ENCODE measurements around the gene GC. TPM values are rescaled to one million over a fixed set of nuclear protein-coding genes. Genes with fewer than 3 reads are reported as not detected.

The GC gene
- total RNA-seq, 5 donors from 2014 or later (not counting 1 experiment from before 2014, with no cell fraction given) = 1.4 to 2.0 (median 1.4) TPM; not detected in 2

GRCh38 chr4:71694961-71695360, 88.9 kb downstream of the GC start:
- H3K27me3 ChIP-seq (replicated peaks in 1 of 2; ENCODE audit: control insufficient read depth in 2 of 2, extremely low read depth in 1 of 2, insufficient read depth in 2 of 2, low read length in 1 of 2) = no peaks in the 10 kb centered on the region
- H3K4me3 ChIP-seq (ENCODE audit: control insufficient read depth in 1 of 2, extremely low read depth in 1 of 2, low read length in 1 of 2) = no peak overlapping the region
- no peaks in the 10 kb centered on the region for H3K4me1 ChIP-seq (ENCODE audit: control insufficient read depth in 1 of 2, extremely low read depth in 1 of 2, insufficient read depth in 2 of 2, low read length in 2 of 2)
- WGBS (ENCODE audit: insufficient coverage) = no CpG with 5 or more reads among the region's 5 CpGs
- no peak overlapping the region for H3K27ac Mint-ChIP-seq
- no peak overlapping the region for H3K27ac ChIP-seq (ENCODE audit: low read length)
- no peak overlapping the region for H3K4me3 Mint-ChIP-seq
- H3K4me1 Mint-ChIP-seq = no peaks in the 10 kb centered on the region
- no peaks in the 10 kb centered on the region for H3K9me3 ChIP-seq
- no peaks in the 10 kb centered on the region for H3K36me3 Mint-ChIP-seq
- ChIA-PET CTCF (interaction anchor here in 1 of 2 donors (1.6 kb wide), 1 partner anchor 17 kb away, joined by 3 read pairs; no protein-coding TSS in a partner anchor), POLR2A (no interaction called here)
- no peaks in the 10 kb centered on the region for H3K9me3 Mint-ChIP-seq
- DNase-seq = no peak
- no peaks in the 10 kb centered on the region for H3K36me3 ChIP-seq (ENCODE audit: control insufficient read depth in 2 of 2, extremely low read depth in 1 of 2, insufficient read depth in 1 of 2, low read length in 1 of 2)
- H3K27me3 Mint-ChIP-seq = peaks cover 6 to 8% of the 10 kb centered on the region in 2 donors
- no peak for ATAC-seq (replicated peaks in 1 of 4)

- H3K9me3 ChIP-seq = no peaks in the 10 kb centered on the region
- no peak overlapping the region for H3K27ac ChIP-seq (ENCODE audit: low read length)
- Mint-ChIP-seq H3K4me1 (no peaks in the 10 kb centered on the region), H3K27ac (no peak overlapping the region), H3K4me3 (no peak overlapping the region), H3K36me3 (no peaks in the 10 kb centered on the region), H3K9me3 (no peaks in the 10 kb centered on the region), H3K27me3 (peaks cover 17 to 20% of the 10 kb centered on the region in 2 donors)
- no peaks in the 10 kb centered on the region for H3K36me3 ChIP-seq (ENCODE audit: control insufficient read depth in 2 of 2, extremely low read depth in 1 of 2, insufficient read depth in 1 of 2, low read length in 1 of 2)
- ATAC-seq (replicated peaks in 1 of 4) (no peak), DNase-seq (no peak)
- WGBS (ENCODE audit: insufficient coverage) = no CpG with 5 or more reads among the region's 1 CpG
- H3K4me3 ChIP-seq (ENCODE audit: control insufficient read depth in 1 of 2, extremely low read depth in 1 of 2, low read length in 1 of 2) = no peak overlapping the region
- CTCF ChIA-PET = interaction anchor here in 1 of 2 donors (0.7 kb wide), 1 partner anchor 731 kb away, joined by 4 read pairs; no protein-coding TSS in a partner anchor
- H3K27me3 ChIP-seq (replicated peaks in 1 of 2; ENCODE audit: control insufficient read depth in 2 of 2, extremely low read depth in 1 of 2, insufficient read depth in 2 of 2, low read length in 1 of 2) = no peaks in the 10 kb centered on the region
- H3K4me1 ChIP-seq (ENCODE audit: control insufficient read depth in 1 of 2, extremely low read depth in 1 of 2, insufficient read depth in 2 of 2, low read length in 2 of 2) = no peaks in the 10 kb centered on the region
- POLR2A ChIA-PET = no interaction called here
Observed at GRCh38 chr4:71692963-71693362, 90.9 kb downstream of the GC start.

DNA sequence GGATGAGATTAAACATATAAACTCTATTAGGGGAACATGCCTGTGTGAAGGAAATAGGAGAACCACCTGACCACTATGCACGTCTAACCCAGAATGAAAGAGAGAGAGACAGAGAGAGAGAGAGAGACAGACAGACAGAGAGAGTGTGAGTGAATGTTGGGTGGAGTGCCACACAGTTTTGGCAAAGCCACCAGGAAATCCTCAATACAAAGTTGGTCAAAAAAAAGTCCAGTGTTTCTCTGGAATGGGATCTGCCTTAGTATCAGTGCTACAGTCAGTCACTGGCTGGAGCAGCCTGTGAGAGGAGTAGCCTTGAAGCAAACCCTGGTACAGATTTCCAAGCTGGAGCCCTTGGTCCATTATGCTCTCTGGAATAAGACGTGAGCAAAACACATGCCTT, 91.7 kb downstream of the GC start:
- no CpG with 5 or more reads among the region's 2 CpGs for WGBS (ENCODE audit: insufficient coverage)
- Mint-ChIP-seq H3K4me3 (no peak overlapping the region), H3K27ac (no peak overlapping the region), H3K27me3 (peaks cover 21% of the 10 kb centered on the region in 2 donors), H3K36me3 (no peaks in the 10 kb centered on the region), H3K4me1 (no peaks in the 10 kb centered on the region), H3K9me3 (no peaks in the 10 kb centered on the region)
- ChIA-PET CTCF (no interaction called here), POLR2A (no interaction called here)
- Histone ChIP-seq H3K4me3 (ENCODE audit: control insufficient read depth in 1 of 2, extremely low read depth in 1 of 2, low read length in 1 of 2) (no peak overlapping the region), H3K9me3 (no peaks in the 10 kb centered on the region), H3K27me3 (replicated peaks in 1 of 2; ENCODE audit: control insufficient read depth in 2 of 2, extremely low read depth in 1 of 2, insufficient read depth in 2 of 2, low read length in 1 of 2) (no peaks in the 10 kb centered on the region), H3K36me3 (ENCODE audit: control insufficient read depth in 2 of 2, extremely low read depth in 1 of 2, insufficient read depth in 1 of 2, low read length in 1 of 2) (no peaks in the 10 kb centered on the region), H3K4me1 (ENCODE audit: control insufficient read depth in 1 of 2, extremely low read depth in 1 of 2, insufficient read depth in 2 of 2, low read length in 2 of 2) (no peaks in the 10 kb centered on the region), H3K27ac (ENCODE audit: low read length) (no peak overlapping the region)
- no peak for ATAC-seq (replicated peaks in 1 of 4)
- no peak for DNase-seq

Other genes with a start within 250 kb of the GC start
- gene NPFFR2, start 247.9 kb upstream of the GC start, total RNA-seq = not detected